Measurements from ENCODE around the gene NNAT. TPM values are rescaled to one million over a fixed set of nuclear protein-coding genes. Genes with fewer than 3 reads are reported as not detected.

The NNAT gene
- total RNA-seq, 3 donors from 2014 or later, result 0.32 to 41.3 (median 4.0) TPM

GRCh38 chr20:37511610-37512275 is 9.3 kb upstream of the NNAT start:
- H3K9me3 ChIP-seq, result no peaks in the 10 kb centered on the region
- ATAC-seq (no peak), DNase-seq (no peak)
- no peak overlapping the region for H3K4me3 ChIP-seq
- H3K36me3 ChIP-seq (ENCODE audit: low read depth), result no peaks in the 10 kb centered on the region
- TF ChIP-seq CTCF (IDR thresholded peaks at IDR 0.05), result no peak
- intact Hi-C loops (cut with DNase I, micrococcal nuclease), result no loop called here
- no peaks in the 10 kb centered on the region for H3K4me1 ChIP-seq (ENCODE audit: low read depth)

- peaks cover 7% of the 10 kb centered on the region for H3K4me1 ChIP-seq (ENCODE audit: low read depth)
- intact Hi-C loops (cut with DNase I, micrococcal nuclease), result no loop called here
- no peak overlapping the region for H3K4me3 ChIP-seq
- H3K9me3 ChIP-seq, result no peaks in the 10 kb centered on the region
- ATAC-seq (no peak), DNase-seq (no peak)
- TF ChIP-seq CTCF (IDR thresholded peaks at IDR 0.05), result no peak
- H3K36me3 ChIP-seq (ENCODE audit: low read depth), result no peaks in the 10 kb centered on the region
These were observed 7.2 kb upstream of the NNAT start for GRCh38 chr20:37513779-37514359.

- TF ChIP-seq CTCF (IDR thresholded peaks at IDR 0.05), result no peak
- Histone ChIP-seq H3K4me1 (ENCODE audit: low read depth) (peaks cover 7% of the 10 kb centered on the region), H3K9me3 (no peaks in the 10 kb centered on the region), H3K4me3 (no peak overlapping the region), H3K36me3 (ENCODE audit: low read depth) (no peaks in the 10 kb centered on the region)
- intact Hi-C loops (cut with DNase I, micrococcal nuclease), result no loop called here
- DNase-seq, result no peak
- ATAC-seq, result no peak
These were observed 5.2 kb upstream of the NNAT start for GRCh38 chr20:37515876-37516275.

GRCh38 chr20:37516811-37517750 is 4.0 kb upstream of the NNAT start:
- intact Hi-C loops (cut with DNase I, micrococcal nuclease), result no loop called here
- H3K4me1 ChIP-seq (ENCODE audit: low read depth), result peaks cover 7% of the 10 kb centered on the region
- DNase-seq (no peak), ATAC-seq (peak; percentile 71)
- H3K4me3 ChIP-seq, result no peak overlapping the region
- no peak for TF ChIP-seq CTCF (IDR thresholded peaks at IDR 0.05)
- no peaks in the 10 kb centered on the region for H3K36me3 ChIP-seq (ENCODE audit: low read depth)
- no peaks in the 10 kb centered on the region for H3K9me3 ChIP-seq

GRCh38 chr20:37518059-37518458 is 3.0 kb upstream of the NNAT start:
- TF ChIP-seq CTCF (IDR thresholded peaks at IDR 0.05), result no peak
- intact Hi-C loops (cut with DNase I, micrococcal nuclease), result no loop called here
- no peak for ATAC-seq
- Histone ChIP-seq H3K4me3 (no peak overlapping the region), H3K36me3 (ENCODE audit: low read depth) (no peaks in the 10 kb centered on the region), H3K9me3 (no peaks in the 10 kb centered on the region), H3K4me1 (ENCODE audit: low read depth) (peaks cover 14% of the 10 kb centered on the region)
- DNase-seq, result no peak
